NCI-H187 treated with DMSO at 0.1 percent for 48 hours (cell line): ENCODE results near the gene SMPD3.

ENCODE experiments used
- DNase-seq: peaks from one replicate; lab custom pipeline; 2025; lab: John Stamatoyannopoulos, UW

The SMPD3 gene

GRCh38 chr16:68380676-68381362 is 67.5 kb downstream of the SMPD3 start:
- DNase-seq, result no peak

GRCh38 chr16:68380348-68380670 is 68.0 kb downstream of the SMPD3 start:
- DNase-seq, result no peak

DNA sequence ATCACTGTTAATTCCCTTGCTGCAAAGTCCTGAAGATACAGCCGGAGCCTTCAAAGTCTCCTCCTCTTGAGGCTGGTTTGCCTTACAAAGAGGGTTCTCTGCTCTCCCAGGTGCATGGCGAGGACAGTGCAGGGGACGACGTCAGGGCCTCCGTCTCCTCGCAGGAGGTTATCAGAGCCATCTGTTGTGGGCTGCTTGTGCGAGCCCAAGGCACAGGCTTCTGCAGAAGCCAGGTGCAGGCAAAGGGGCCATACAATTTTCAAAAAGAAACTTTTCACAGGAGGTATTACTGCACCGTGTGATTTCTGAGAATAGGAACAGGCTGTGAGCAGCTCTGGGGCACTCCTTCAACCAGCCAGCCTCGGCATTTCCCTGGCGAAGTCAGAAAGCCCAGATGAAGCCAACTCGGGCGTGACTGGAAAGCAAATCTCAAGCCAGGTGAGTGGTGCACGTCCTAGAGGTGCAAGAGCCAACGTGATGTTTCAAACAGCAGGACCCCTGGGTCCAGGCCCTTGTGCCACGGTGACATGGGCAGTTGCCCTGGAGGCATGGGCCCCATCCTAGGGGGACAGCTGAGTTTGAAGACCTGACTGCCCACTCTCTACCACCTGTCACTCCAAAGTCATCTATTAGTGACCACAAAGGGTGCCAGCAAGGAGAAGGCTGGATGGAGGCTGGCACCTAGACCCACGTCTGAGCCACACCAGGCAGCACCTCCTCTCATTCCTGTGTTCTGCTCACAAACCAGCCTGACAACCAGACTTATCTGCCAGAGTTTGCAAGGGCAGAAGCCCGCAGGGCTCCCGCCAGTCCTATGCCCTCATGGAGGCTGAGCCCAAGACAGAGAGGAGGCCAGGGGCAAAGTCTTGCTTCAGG is 68.6 kb downstream of the SMPD3 start:
- no peak for DNase-seq

GRCh38 chr16:68378436-68379415 is 69.6 kb downstream of the SMPD3 start:
- no peak for DNase-seq

GRCh38 chr16:68377667-68378393 is 70.5 kb downstream of the SMPD3 start:
- no peak for DNase-seq

GRCh38 chr16:68377221-68377620 is 71.1 kb downstream of the SMPD3 start:
- DNase-seq, result no peak

- DNase-seq, result no peak
Measured at GRCh38 chr16:68376590-68376989, 71.7 kb downstream of the SMPD3 start.

GRCh38 chr16:68375801-68376536 is 72.3 kb downstream of the SMPD3 start:
- no peak for DNase-seq

DNA sequence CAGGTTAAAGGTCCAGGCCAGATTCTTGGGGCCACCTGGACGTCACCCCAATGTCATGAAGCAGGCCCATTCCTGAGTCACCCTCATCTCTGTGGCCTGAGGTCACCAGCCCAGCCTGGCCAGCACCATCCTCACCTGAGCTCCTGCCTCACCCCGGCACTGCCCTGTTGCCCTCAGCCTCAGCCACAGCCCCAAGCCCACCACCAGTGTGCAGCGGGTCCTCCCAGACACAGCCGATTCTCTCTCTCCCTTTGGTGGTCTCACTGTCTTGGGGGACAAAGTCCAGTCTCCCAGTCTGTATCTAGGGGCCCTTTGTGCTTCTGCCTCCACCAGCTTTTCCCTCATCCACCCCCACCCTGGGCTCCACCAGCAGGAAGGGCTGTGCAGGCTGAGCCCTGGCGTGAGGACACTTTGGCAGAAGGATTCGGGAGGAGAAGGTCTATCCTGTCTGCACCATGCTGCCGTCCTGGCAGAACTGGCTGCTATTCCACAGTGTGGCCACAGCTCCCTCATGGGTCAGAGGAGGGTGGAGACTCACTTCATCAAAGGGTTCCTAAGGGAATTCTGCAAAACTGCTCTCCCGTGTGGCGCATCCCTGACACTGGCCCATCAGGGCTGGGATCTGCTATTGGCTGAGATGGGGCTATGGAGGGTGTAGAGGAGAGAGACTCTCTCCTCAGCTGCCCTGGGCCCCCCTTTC is 73.2 kb downstream of the SMPD3 start:
- DNase-seq, result no peak

DNA sequence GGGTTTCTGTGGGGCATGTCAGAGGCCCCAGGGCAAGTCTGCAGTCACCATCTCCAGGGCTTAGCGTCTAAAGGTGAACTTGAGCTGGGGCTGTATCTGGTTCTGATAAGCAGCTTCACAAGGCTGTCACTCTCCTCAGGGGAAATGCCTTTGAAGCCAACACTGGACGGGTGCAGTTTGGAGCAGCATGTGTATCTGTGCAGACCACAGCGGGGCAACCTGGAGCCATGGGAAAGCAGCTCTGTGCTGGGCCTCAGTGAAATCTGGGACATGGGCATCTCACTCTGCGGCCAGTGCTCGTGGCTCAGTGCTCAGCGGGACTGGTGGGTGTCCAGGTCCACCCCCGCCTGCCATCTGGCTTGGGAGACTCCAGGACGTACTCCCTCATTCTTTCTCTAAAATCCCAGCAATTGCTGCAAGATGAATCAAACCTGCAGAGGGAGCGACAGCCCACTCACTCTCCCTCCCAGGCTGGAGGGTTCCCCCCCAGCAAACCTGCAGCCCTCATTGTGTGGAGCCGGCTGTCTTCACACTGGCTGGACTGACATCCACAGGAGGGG is 74.0 kb downstream of the SMPD3 start:
- no peak for DNase-seq

DNA sequence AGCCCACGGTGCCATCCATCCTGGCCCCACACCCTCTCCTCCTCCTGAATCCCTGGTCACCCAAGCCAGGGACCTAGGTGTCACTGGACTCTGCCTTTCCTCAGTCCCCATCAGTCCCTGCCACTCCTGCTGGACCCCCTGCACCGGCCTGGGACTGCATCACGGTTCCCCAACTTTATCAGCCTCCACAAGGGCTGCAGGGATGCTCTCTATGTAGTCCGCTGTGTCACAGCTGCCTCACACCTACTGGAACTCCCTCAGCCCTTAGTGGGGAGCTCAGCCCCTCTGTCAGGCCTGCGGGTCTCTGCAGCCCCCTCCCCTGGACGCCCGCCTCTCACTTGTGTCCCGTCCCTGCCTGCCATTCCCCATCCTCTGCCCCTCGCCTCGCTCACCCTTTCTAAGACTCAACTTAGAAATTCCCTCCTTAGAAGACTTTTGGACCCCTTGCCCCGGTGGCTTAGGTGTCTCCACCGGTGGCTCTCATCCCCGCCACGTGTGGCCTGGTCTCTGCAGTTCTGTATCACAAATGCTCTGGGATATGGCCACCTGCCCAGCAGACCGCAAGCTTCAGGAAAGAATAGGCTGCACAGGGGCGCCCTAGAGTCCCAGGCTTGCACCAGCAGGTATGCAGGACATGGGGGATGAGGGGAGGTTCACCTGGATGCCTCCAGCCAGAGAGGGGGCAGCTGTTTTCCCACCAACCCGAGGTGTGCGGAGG is 74.6 kb downstream of the SMPD3 start:
- DNase-seq, result no peak

GRCh38 chr16:68372806-68373205 is 75.5 kb downstream of the SMPD3 start:
- no peak for DNase-seq

DNA sequence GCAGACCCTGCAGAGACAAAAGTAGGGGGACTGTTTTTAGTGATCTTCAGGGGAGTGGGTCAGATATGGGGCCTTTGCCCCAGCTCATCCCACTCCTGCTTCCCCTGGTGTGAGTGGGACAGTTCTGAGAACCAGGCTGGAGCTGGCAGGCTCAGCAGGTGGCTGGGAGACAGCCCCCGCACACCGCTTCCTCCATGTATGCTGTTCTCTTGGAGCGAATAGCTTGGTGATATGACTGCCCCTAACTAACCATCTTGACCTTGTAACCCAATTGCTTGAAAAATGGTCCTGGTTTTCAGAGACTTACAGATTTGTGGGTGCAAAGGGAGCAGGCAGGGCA is 76.0 kb downstream of the SMPD3 start:
- DNase-seq, result no peak

GRCh38 chr16:68371706-68372380 is 76.5 kb downstream of the SMPD3 start:
- DNase-seq, result no peak

GRCh38 chr16:68371276-68371651 is 77.0 kb downstream of the SMPD3 start:
- DNase-seq, result no peak

DNA sequence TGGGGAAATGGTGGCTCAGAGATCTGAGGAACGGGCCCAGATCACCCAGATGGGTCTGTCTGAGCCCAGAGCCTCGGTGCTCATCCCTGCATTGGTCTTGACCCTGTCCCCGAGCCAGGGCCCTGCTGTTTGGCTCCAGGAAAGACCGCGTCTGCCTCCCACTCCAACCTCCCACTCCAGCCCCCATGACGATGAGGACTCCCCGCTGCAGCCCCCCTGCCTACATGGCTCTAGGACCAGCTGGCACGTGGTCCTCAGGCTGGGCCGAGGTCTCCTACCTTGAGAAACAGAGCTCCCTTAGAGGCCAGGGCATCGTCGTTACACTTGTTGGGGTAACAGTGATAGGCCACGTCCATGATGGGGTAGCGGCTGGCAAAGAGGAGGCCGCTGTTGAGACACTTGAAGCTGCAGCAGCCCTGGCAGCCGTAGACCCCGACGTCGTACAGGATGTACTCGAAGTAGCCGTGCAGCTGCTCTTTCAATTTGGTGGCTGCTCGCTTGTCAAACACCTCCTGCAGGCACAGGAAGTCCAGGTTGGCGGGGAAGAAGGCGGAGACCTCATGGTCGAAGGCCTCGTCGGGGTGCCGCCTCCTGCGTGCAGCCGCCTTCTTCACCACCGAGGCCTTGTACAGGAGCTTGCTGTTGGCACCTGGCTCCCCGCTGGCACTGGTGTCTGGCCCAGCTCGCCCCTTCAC is 77.6 kb downstream of the SMPD3 start:
- no peak for DNase-seq

DNA sequence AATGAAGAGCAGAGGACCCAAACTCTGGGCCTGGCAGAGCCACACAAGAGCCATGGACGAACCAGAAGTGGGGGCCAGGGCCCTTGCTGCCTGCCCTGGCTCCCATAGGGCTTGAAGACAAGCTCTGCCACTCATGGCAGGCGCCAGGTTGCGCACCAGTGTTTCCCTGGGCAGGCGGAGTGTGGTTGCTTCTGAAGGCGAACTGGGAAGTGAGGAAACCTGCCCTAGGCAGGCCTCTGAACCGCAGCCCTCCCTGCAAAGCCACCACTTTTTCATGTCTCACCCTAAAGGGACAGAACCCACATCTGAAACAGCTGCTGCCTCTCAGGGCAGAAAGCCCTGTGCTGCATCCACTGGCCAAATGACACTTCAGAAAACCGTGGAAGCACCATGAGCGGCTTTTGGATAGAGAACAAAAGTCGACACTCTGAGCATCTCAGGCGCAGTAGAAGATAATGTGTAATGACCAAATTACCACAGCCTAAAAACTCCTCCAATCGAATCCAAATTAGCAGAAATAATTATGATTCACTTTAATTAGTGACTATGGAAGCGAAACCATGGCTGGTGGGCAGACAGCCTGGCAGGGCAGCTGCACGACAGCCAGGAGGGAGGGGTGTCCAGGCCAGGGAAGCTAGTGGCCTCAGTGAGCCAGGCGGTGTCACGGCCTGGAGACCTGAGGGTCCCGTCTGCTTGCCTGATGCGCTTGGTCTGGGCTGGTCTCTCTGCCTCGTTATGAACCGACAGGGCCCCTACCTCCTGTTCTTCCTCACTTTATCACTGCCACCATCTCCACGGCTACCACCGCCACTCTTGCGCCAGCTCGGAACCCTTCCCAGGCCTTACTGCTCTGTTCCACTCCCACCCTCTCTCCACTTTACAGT is 78.4 kb downstream of the SMPD3 start:
- no peak for DNase-seq
